ENCODE measurements around the gene CLEC2L.

CLEC2L gene

GRCh38 chr7:139495580-139496125, 27.8 kb upstream of the CLEC2L start:
- ChIA-PET POLR2A (no interaction called here), CTCF (interaction anchor here (1.0 to 1.1 kb wide), 2 partner anchors 11 to 14 kb away, joined by 3 read pairs; no protein-coding TSS in a partner anchor)
- DNase-seq: no peak
- no peaks in the 10 kb centered on the region for H3K36me3 ChIP-seq (ENCODE audit: control insufficient read depth in 4 of 4, insufficient read depth in 4 of 4, low read length in 3 of 4)
- H3K9me3 ChIP-seq (ENCODE audit: control extremely low read depth in 1 of 5, control insufficient read depth in 4 of 5, insufficient read depth in 2 of 5, low read depth in 1 of 5, low read length in 4 of 5): peaks cover 0 to 13% (median 9%) of the 10 kb centered on the region in 5 experiments
- no peak overlapping the region for H3K27ac ChIP-seq (ENCODE audit: insufficient read depth in 1 of 2, low read depth in 1 of 2, low read length in 2 of 2, poor library complexity in 1 of 2, severe bottlenecking in 2 of 2)
- peaks cover 0 to 7% (median 6%) of the 10 kb centered on the region in 5 experiments for H3K27me3 ChIP-seq (replicated peaks in 2 of 5; ENCODE audit: control insufficient read depth in 4 of 5, insufficient read depth in 5 of 5, low read length in 4 of 5)
- 95% methylated on average over 7 of the region's 8 CpGs for WGBS (ENCODE audit: insufficient coverage)
- H3K4me1 ChIP-seq (ENCODE audit: control extremely low read depth in 1 of 4, control insufficient read depth in 4 of 4, insufficient read depth in 4 of 4, low read length in 3 of 4): peaks cover 0 to 8% (median 3%) of the 10 kb centered on the region in 4 experiments
- no peak overlapping the region for H3K4me3 ChIP-seq (ENCODE audit: control insufficient read depth in 1 of 7, extremely low read depth in 1 of 7, insufficient read depth in 4 of 7, low read depth in 2 of 7, low read length in 6 of 7)

DNA sequence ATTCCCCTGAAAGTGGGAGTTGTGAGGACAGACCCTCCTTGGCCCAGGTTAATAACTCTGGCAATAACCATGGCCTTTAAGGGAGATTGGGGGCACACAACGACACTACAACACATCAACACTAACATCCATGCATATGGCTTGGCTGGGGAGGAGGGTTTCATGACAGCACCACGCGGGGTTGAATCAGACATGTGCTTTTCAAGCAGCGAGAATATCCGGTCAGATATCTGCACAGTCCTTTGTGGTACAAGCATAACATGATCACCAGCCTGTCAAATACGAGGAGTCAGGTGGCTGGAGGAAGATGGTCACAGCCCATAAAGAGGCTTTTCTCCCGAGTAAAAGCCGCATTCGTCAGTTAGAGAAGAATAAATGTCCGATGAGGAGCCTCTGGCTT, 27.0 kb upstream of the CLEC2L start:
- Histone ChIP-seq H3K36me3 (ENCODE audit: control insufficient read depth in 4 of 4, insufficient read depth in 4 of 4, low read length in 3 of 4) (no peaks in the 10 kb centered on the region), H3K4me3 (ENCODE audit: control insufficient read depth in 1 of 7, extremely low read depth in 1 of 7, insufficient read depth in 4 of 7, low read depth in 2 of 7, low read length in 6 of 7) (no peak overlapping the region), H3K4me1 (ENCODE audit: control extremely low read depth in 1 of 4, control insufficient read depth in 4 of 4, insufficient read depth in 4 of 4, low read length in 3 of 4) (peaks cover 0 to 8% (median 3%) of the 10 kb centered on the region in 4 experiments), H3K27me3 (replicated peaks in 2 of 5; ENCODE audit: control insufficient read depth in 4 of 5, insufficient read depth in 5 of 5, low read length in 4 of 5) (peaks cover 0 to 7% (median 6%) of the 10 kb centered on the region in 5 experiments), H3K9me3 (ENCODE audit: control extremely low read depth in 1 of 5, control insufficient read depth in 4 of 5, insufficient read depth in 2 of 5, low read depth in 1 of 5, low read length in 4 of 5) (peaks cover 0 to 13% (median 9%) of the 10 kb centered on the region in 5 experiments), H3K27ac (ENCODE audit: insufficient read depth in 1 of 2, low read depth in 1 of 2, low read length in 2 of 2, poor library complexity in 1 of 2, severe bottlenecking in 2 of 2) (no peak overlapping the region)
- CTCF ChIA-PET: no interaction called here
- no peak for DNase-seq
- POLR2A ChIA-PET: no interaction called here
- WGBS (ENCODE audit: insufficient coverage): 95% methylated on average over 9 of the region's 10 CpGs

- Histone ChIP-seq H3K27me3 (replicated peaks in 2 of 5; ENCODE audit: control insufficient read depth in 4 of 5, insufficient read depth in 5 of 5, low read length in 4 of 5) (peaks cover 0 to 7% (median 6%) of the 10 kb centered on the region in 5 experiments), H3K9me3 (ENCODE audit: control extremely low read depth in 1 of 5, control insufficient read depth in 4 of 5, insufficient read depth in 2 of 5, low read depth in 1 of 5, low read length in 4 of 5) (no peaks in the 10 kb centered on the region), H3K4me3 (ENCODE audit: control insufficient read depth in 1 of 7, extremely low read depth in 1 of 7, insufficient read depth in 4 of 7, low read depth in 2 of 7, low read length in 6 of 7) (no peak overlapping the region), H3K36me3 (ENCODE audit: control insufficient read depth in 4 of 4, insufficient read depth in 4 of 4, low read length in 3 of 4) (no peaks in the 10 kb centered on the region), H3K4me1 (ENCODE audit: control extremely low read depth in 1 of 4, control insufficient read depth in 4 of 4, insufficient read depth in 4 of 4, low read length in 3 of 4) (peaks cover 0 to 4% (median 1%) of the 10 kb centered on the region in 4 experiments), H3K27ac (ENCODE audit: insufficient read depth in 1 of 2, low read depth in 1 of 2, low read length in 2 of 2, poor library complexity in 1 of 2, severe bottlenecking in 2 of 2) (no peak overlapping the region)
- no peak for DNase-seq
- 97% methylated on average over 5 of the region's 7 CpGs for WGBS (ENCODE audit: insufficient coverage)
- ChIA-PET POLR2A (no interaction called here), CTCF (interaction anchor here (0.7 to 2.5 kb wide), 13 partner anchors 8 to 742 kb away, joined by 3 to 11 read pairs (median 4); no protein-coding TSS in a partner anchor)
Measured at GRCh38 chr7:139500770-139501138, 22.7 kb upstream of the CLEC2L start.

DNA sequence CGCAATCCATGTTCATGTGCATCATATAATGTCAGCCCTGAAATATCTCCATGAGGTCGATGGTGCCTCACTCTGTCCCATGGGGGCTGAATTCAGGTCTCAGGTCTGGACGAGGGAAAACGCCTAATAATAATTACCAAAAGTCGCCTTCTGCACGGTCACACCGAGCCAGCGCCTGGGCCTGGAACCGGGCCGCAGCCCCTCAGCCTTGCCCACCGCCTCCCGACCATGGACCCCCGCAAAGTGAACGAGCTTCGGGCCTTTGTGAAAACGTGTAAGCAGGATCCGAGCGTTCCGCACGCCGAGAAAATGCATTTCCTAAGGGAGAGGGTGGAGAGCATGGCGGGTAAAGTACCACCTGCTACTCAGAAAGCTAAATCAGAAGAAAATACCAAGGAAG, 21.3 kb upstream of the CLEC2L start:
- ChIA-PET POLR2A (no interaction called here), CTCF (interaction anchor here (1.0 to 2.4 kb wide), 5 partner anchors 13 to 144 kb away, joined by 3 to 9 read pairs (median 4); no protein-coding TSS in a partner anchor)
- Histone ChIP-seq H3K36me3 (ENCODE audit: control insufficient read depth in 4 of 4, insufficient read depth in 4 of 4, low read length in 3 of 4) (no peaks in the 10 kb centered on the region), H3K27ac (ENCODE audit: insufficient read depth in 1 of 2, low read depth in 1 of 2, low read length in 2 of 2, poor library complexity in 1 of 2, severe bottlenecking in 2 of 2) (no peak overlapping the region), H3K27me3 (replicated peaks in 2 of 5; ENCODE audit: control insufficient read depth in 4 of 5, insufficient read depth in 5 of 5, low read length in 4 of 5) (peaks cover 0 to 7% (median 6%) of the 10 kb centered on the region in 5 experiments), H3K4me1 (ENCODE audit: control extremely low read depth in 1 of 4, control insufficient read depth in 4 of 4, insufficient read depth in 4 of 4, low read length in 3 of 4) (peaks cover 0 to 8% (median 1%) of the 10 kb centered on the region in 4 experiments), H3K4me3 (ENCODE audit: control insufficient read depth in 1 of 7, extremely low read depth in 1 of 7, insufficient read depth in 4 of 7, low read depth in 2 of 7, low read length in 6 of 7) (no peak overlapping the region), H3K9me3 (ENCODE audit: control extremely low read depth in 1 of 5, control insufficient read depth in 4 of 5, insufficient read depth in 2 of 5, low read depth in 1 of 5, low read length in 4 of 5) (no peaks in the 10 kb centered on the region)
- WGBS (ENCODE audit: insufficient coverage): 99% methylated on average over 20 of the region's 22 CpGs
- DNase-seq: no peak

GRCh38 chr7:139505563-139505962, 17.9 kb upstream of the CLEC2L start:
- no peak overlapping the region for H3K4me3 ChIP-seq (ENCODE audit: control insufficient read depth in 1 of 7, extremely low read depth in 1 of 7, insufficient read depth in 4 of 7, low read depth in 2 of 7, low read length in 6 of 7)
- no peaks in the 10 kb centered on the region for H3K27me3 ChIP-seq (replicated peaks in 2 of 5; ENCODE audit: control insufficient read depth in 4 of 5, insufficient read depth in 5 of 5, low read length in 4 of 5)
- WGBS (ENCODE audit: insufficient coverage): 98% methylated on average over 7 of the region's 9 CpGs
- H3K36me3 ChIP-seq (ENCODE audit: control insufficient read depth in 4 of 4, insufficient read depth in 4 of 4, low read length in 3 of 4): no peaks in the 10 kb centered on the region
- CTCF ChIA-PET: interaction anchor here (0.6 to 1.4 kb wide), 2 partner anchors 130 to 333 kb away, joined by 3 to 4 read pairs; no protein-coding TSS in a partner anchor
- H3K27ac ChIP-seq (ENCODE audit: insufficient read depth in 1 of 2, low read depth in 1 of 2, low read length in 2 of 2, poor library complexity in 1 of 2, severe bottlenecking in 2 of 2): no peak overlapping the region
- peak in 2 of 3 donors; percentile 42 to 48 for DNase-seq
- POLR2A ChIA-PET: no interaction called here
- H3K4me1 ChIP-seq (ENCODE audit: control extremely low read depth in 1 of 4, control insufficient read depth in 4 of 4, insufficient read depth in 4 of 4, low read length in 3 of 4): peaks cover 0 to 3% (median 0%) of the 10 kb centered on the region in 4 experiments
- H3K9me3 ChIP-seq (ENCODE audit: control extremely low read depth in 1 of 5, control insufficient read depth in 4 of 5, insufficient read depth in 2 of 5, low read depth in 1 of 5, low read length in 4 of 5): no peaks in the 10 kb centered on the region

- no peak overlapping the region for H3K4me3 ChIP-seq (ENCODE audit: control insufficient read depth in 1 of 7, extremely low read depth in 1 of 7, insufficient read depth in 4 of 7, low read depth in 2 of 7, low read length in 6 of 7)
- H3K27me3 ChIP-seq (replicated peaks in 2 of 5; ENCODE audit: control insufficient read depth in 4 of 5, insufficient read depth in 5 of 5, low read length in 4 of 5): no peaks in the 10 kb centered on the region
- H3K4me1 ChIP-seq (ENCODE audit: control extremely low read depth in 1 of 4, control insufficient read depth in 4 of 4, insufficient read depth in 4 of 4, low read length in 3 of 4): peaks cover 0 to 3% (median 0%) of the 10 kb centered on the region in 4 experiments
- H3K27ac ChIP-seq (ENCODE audit: insufficient read depth in 1 of 2, low read depth in 1 of 2, low read length in 2 of 2, poor library complexity in 1 of 2, severe bottlenecking in 2 of 2): no peak overlapping the region
- 100% methylated on average over 1 of the region's 2 CpGs for WGBS (ENCODE audit: insufficient coverage)
- DNase-seq: no peak
- H3K36me3 ChIP-seq (ENCODE audit: control insufficient read depth in 4 of 4, insufficient read depth in 4 of 4, low read length in 3 of 4): no peaks in the 10 kb centered on the region
- CTCF ChIA-PET: interaction anchor here (0.6 to 1.7 kb wide), 7 partner anchors 9 to 55 kb away, joined by 3 to 5 read pairs (median 3); partner anchors contain the start of gene KLRG2
- H3K9me3 ChIP-seq (ENCODE audit: control extremely low read depth in 1 of 5, control insufficient read depth in 4 of 5, insufficient read depth in 2 of 5, low read depth in 1 of 5, low read length in 4 of 5): no peaks in the 10 kb centered on the region
- POLR2A ChIA-PET: no interaction called here
Measured at GRCh38 chr7:139509535-139509934, 13.9 kb upstream of the CLEC2L start.

DNA sequence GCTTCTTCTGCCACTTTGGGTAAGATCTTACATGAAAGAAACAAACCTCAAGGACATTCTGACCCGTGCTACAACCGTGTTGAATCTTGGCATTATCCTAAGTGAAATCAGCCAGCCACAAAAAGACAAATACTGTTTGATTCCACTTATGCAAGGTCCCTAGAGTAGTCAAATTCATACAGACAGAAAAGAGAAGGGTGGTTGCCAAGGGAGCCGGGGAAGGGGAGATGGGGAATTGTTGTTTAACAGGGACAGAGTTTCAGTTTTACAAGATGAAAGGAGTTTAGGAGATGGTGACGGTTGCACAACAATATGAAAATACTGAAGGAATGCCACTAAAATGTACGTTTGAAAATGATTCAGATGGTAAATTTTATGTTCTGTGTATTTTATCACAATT, 12.2 kb upstream of the CLEC2L start:
- H3K27me3 ChIP-seq (replicated peaks in 2 of 5; ENCODE audit: control insufficient read depth in 4 of 5, insufficient read depth in 5 of 5, low read length in 4 of 5): no peaks in the 10 kb centered on the region
- no peaks in the 10 kb centered on the region for H3K36me3 ChIP-seq (ENCODE audit: control insufficient read depth in 4 of 4, insufficient read depth in 4 of 4, low read length in 3 of 4)
- no peak overlapping the region for H3K4me3 ChIP-seq (ENCODE audit: control insufficient read depth in 1 of 7, extremely low read depth in 1 of 7, insufficient read depth in 4 of 7, low read depth in 2 of 7, low read length in 6 of 7)
- DNase-seq: no peak
- ChIA-PET POLR2A (no interaction called here), CTCF (interaction anchor here (0.7 to 1.5 kb wide), 3 partner anchors 11 to 21 kb away, joined by 3 to 7 read pairs (median 4); no protein-coding TSS in a partner anchor)
- H3K27ac ChIP-seq (ENCODE audit: insufficient read depth in 1 of 2, low read depth in 1 of 2, low read length in 2 of 2, poor library complexity in 1 of 2, severe bottlenecking in 2 of 2): no peak overlapping the region
- WGBS (ENCODE audit: insufficient coverage): 100% methylated on average over 4 of the region's 5 CpGs
- no peaks in the 10 kb centered on the region for H3K4me1 ChIP-seq (ENCODE audit: control extremely low read depth in 1 of 4, control insufficient read depth in 4 of 4, insufficient read depth in 4 of 4, low read length in 3 of 4)
- H3K9me3 ChIP-seq (ENCODE audit: control extremely low read depth in 1 of 5, control insufficient read depth in 4 of 5, insufficient read depth in 2 of 5, low read depth in 1 of 5, low read length in 4 of 5): no peaks in the 10 kb centered on the region

Data from common myeloid progenitor, CD34-positive (primary cell).